ENCODE measurements around the gene PRADC1.

DNA sequence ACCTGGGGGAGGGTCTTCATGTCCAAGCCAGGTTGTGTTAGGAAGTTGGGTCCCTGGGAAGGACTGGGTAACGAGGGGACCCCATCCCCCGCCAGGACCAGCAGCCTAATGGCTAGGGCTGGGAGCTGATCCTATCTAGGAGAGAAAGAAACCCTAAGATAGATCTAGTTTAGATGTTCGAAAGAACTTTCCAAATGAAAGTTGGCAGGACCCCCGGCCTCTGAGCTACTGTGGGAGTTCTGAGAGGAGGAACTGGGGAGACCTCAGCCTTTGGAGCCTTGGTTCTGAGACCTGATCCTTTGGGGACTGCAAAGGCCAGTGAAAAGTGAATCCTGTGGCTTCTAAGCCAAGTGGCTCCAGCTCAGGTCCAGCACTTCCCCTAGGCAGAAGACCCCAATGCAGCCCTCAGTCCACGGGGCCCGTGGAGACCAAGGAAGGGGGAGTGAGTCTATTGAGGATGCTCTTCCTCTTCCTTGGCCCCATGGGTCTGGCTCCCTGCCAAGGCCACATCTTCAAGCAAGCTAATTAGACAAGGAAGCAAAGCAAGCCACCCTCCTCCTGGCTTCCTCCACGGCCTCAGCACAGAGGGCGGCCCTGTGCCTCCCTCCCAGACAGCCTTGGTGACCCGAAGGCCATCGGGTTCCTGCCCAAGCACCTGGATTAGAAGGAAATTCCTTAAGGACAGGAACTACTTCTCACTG lies 24.5 kb upstream of the PRADC1 start:
- TF ChIP-seq, protein P1, sequence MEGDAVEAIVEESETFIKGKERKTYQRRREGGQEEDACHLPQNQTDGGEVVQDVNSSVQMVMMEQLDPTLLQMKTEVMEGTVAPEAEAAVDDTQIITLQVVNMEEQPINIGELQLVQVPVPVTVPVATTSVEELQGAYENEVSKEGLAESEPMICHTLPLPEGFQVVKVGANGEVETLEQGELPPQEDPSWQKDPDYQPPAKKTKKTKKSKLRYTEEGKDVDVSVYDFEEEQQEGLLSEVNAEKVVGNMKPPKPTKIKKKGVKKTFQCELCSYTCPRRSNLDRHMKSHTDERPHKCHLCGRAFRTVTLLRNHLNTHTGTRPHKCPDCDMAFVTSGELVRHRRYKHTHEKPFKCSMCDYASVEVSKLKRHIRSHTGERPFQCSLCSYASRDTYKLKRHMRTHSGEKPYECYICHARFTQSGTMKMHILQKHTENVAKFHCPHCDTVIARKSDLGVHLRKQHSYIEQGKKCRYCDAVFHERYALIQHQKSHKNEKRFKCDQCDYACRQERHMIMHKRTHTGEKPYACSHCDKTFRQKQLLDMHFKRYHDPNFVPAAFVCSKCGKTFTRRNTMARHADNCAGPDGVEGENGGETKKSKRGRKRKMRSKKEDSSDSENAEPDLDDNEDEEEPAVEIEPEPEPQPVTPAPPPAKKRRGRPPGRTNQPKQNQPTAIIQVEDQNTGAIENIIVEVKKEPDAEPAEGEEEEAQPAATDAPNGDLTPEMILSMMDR (IDR thresholded peaks at IDR 0.05) = no peak
- no peak for TF ChIP-seq POLR2A (IDR thresholded peaks at IDR 0.05)

Measured in body of pancreas (tissue), 4 donors.